ENCODE results near the gene SETX.

- no peak for TF ChIP-seq EZH2 (IDR thresholded peaks at IDR 0.05; ENCODE audit: borderline replicate concordance, low read length)
- TF ChIP-seq, protein P1, sequence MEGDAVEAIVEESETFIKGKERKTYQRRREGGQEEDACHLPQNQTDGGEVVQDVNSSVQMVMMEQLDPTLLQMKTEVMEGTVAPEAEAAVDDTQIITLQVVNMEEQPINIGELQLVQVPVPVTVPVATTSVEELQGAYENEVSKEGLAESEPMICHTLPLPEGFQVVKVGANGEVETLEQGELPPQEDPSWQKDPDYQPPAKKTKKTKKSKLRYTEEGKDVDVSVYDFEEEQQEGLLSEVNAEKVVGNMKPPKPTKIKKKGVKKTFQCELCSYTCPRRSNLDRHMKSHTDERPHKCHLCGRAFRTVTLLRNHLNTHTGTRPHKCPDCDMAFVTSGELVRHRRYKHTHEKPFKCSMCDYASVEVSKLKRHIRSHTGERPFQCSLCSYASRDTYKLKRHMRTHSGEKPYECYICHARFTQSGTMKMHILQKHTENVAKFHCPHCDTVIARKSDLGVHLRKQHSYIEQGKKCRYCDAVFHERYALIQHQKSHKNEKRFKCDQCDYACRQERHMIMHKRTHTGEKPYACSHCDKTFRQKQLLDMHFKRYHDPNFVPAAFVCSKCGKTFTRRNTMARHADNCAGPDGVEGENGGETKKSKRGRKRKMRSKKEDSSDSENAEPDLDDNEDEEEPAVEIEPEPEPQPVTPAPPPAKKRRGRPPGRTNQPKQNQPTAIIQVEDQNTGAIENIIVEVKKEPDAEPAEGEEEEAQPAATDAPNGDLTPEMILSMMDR (IDR thresholded peaks at IDR 0.05; ENCODE audit: low read length) = no peak
Measured at GRCh38 chr9:132404228-132404881, 49.6 kb upstream of the SETX start.
